Measurements from ENCODE around the gene MEF2C. TPM values are rescaled to one million over a fixed set of nuclear protein-coding genes. Genes with fewer than 3 reads are reported as not detected.

The MEF2C gene
- total and polyA plus RNA-seq, 2 experiments from 2014 or later, result 0.97 to 1.6 TPM

- TF ChIP-seq REST (IDR thresholded peaks at IDR 0.05; ENCODE audit: unreplicated experiment) (no peak), EZH2 (IDR thresholded peaks at IDR 0.05; ENCODE audit: low read depth, unreplicated experiment) (no peak), STAT1 (IDR thresholded peaks at IDR 0.05; ENCODE audit: unreplicated experiment) (no peak), CTCF (conservative IDR thresholded peaks at IDR 0.05; ENCODE audit: low read depth in 2 of 2) (no peak), POLR2AphosphoS5 (IDR thresholded peaks at IDR 0.05; ENCODE audit: low read depth) (no peak), JUNB (IDR thresholded peaks at IDR 0.05; ENCODE audit: unreplicated experiment) (no peak), EZH2phosphoT487 (IDR thresholded peaks at IDR 0.05; ENCODE audit: unreplicated experiment) (no peak), ZNF114 (CRISPR knock-in tag; IDR thresholded peaks at IDR 0.05) (no peak), ETS1 (IDR thresholded peaks at IDR 0.05) (no peak), NANOG (IDR thresholded peaks at IDR 0.05; ENCODE audit: borderline replicate concordance) (no peak)
Measured at GRCh38 chr5:88769165-88769564, 113.8 kb downstream of the MEF2C start (continued).

- Histone ChIP-seq H3K27ac (ENCODE audit: low read depth) (no peak overlapping the region), H3K79me2 (replicated peaks; ENCODE audit: insufficient read depth) (no peaks in the 10 kb centered on the region), H3K27me3 (ENCODE audit: insufficient read depth) (no peaks in the 10 kb centered on the region), H4K20me1 (replicated peaks; ENCODE audit: insufficient read depth) (no peaks in the 10 kb centered on the region), H3F3A (replicated peaks; ENCODE audit: low read depth) (no peaks in the 10 kb centered on the region), H3K4me1 (ENCODE audit: insufficient read depth) (no peaks in the 10 kb centered on the region), H3K36me3 (ENCODE audit: insufficient read depth) (no peaks in the 10 kb centered on the region), H3K4me2 (no peak overlapping the region), H2AFZ (no peak overlapping the region), H3K9me2 (ENCODE audit: insufficient read depth) (no peaks in the 10 kb centered on the region), H3K4me3 (no peak overlapping the region)
- Mint-ChIP-seq H3K9me3 (no peaks in the 10 kb centered on the region), H3K4me1 (no peaks in the 10 kb centered on the region), H3K36me3 (ENCODE audit: low read depth) (no peaks in the 10 kb centered on the region), H3K27me3 (ENCODE audit: insufficient read depth, low read depth, poor library complexity) (no peaks in the 10 kb centered on the region), H3K27ac (no peak overlapping the region), H3K4me3 (no peak overlapping the region)
- no peak for ATAC-seq
- DNase-seq (ENCODE audit: low spot score), result no peak
- no peak for TF ChIP-seq POLR2AphosphoS5 (IDR thresholded peaks at IDR 0.05; ENCODE audit: low read depth)
- TF ChIP-seq NANOG (IDR thresholded peaks at IDR 0.05; ENCODE audit: borderline replicate concordance), result no peak
- no peak for TF ChIP-seq JUNB (IDR thresholded peaks at IDR 0.05; ENCODE audit: unreplicated experiment)
- TF ChIP-seq ZNF114 (CRISPR knock-in tag; IDR thresholded peaks at IDR 0.05), result no peak
- TF ChIP-seq EZH2phosphoT487 (IDR thresholded peaks at IDR 0.05; ENCODE audit: unreplicated experiment), result no peak
- TF ChIP-seq CTCF (conservative IDR thresholded peaks at IDR 0.05; ENCODE audit: low read depth in 2 of 2), result no peak
- TF ChIP-seq STAT1 (IDR thresholded peaks at IDR 0.05; ENCODE audit: unreplicated experiment), result no peak
- no peak for TF ChIP-seq ZNF331 (CRISPR knock-in tag; IDR thresholded peaks at IDR 0.05; ENCODE audit: low read depth)
- no peak for TF ChIP-seq REST (IDR thresholded peaks at IDR 0.05; ENCODE audit: unreplicated experiment)
- no peak for TF ChIP-seq ETS1 (IDR thresholded peaks at IDR 0.05)
- no peak for TF ChIP-seq CREB1 (CRISPR knock-in tag; IDR thresholded peaks at IDR 0.05; ENCODE audit: low read depth)
- no peak for TF ChIP-seq EZH2 (IDR thresholded peaks at IDR 0.05; ENCODE audit: low read depth, unreplicated experiment)
Measured at GRCh38 chr5:88768411-88768810, 114.6 kb downstream of the MEF2C start.
